IMR-90 (cell line): ENCODE data around the gene FEN1. TPM values are rescaled to one million over a fixed set of nuclear protein-coding genes. Genes with fewer than 3 reads are reported as not detected.
A peak's percentile ranks its signal among the peaks of the same experiment; 100 is the strongest.

Experiments used
- ATAC-seq: fragments of 200-7000 bp; cut with Tn5 transposase; 2 replicates; pipeline ENCODE4 v1.9.1; 2020; ENCODE audit warnings: low read depth, mild to moderate bottlenecking, moderate library complexity
- BruUV-seq: library from RNA; stranded (reverse); fragments of 400-500 nt; replicated peaks from 2 replicates; lab custom pipeline; 2021; lab: Mats Ljungman, UMichigan
- CTCF ChIA-PET: fragments of 300-600 bp; formaldehyde crosslinking; extraction: SDS; loops from one replicate; lab custom pipeline; 2021; ENCODE audit warnings: antibody characterized with exemption; lab: Yijun Ruan, JAX
- POLR2A ChIA-PET: fragments of 300-600 bp; sonication (Branson Sonifier 250); formaldehyde crosslinking; loops from one replicate; lab custom pipeline; 2022; ENCODE audit warnings: antibody characterized with exemption; ENCODE audit not compliant: unreplicated experiment; lab: Charles Lee
- DNase-seq: peaks from one replicate; pipeline ENCODE4 v3.0.0; 2013
- H2AFZ ChIP-seq: replicated peaks from 2 replicates; pipeline ENCODE3; 2013; ENCODE audit warnings: low read length, mild to moderate bottlenecking; ENCODE audit not compliant: poor library complexity
- H2AK5ac ChIP-seq: 2 replicates; pipeline ENCODE4 v1.6.1; 2013; ENCODE audit warnings: low read depth, low read length, inconsistent platforms
- H2AK9ac ChIP-seq: replicated peaks from 2 replicates; pipeline ENCODE3; 2013; ENCODE audit warnings: mild to moderate bottlenecking, low read depth, low read length, moderate library complexity; ENCODE audit not compliant: poor library complexity
- H2BK120ac ChIP-seq: 2 replicates; pipeline ENCODE4 v1.6.1; 2013; ENCODE audit warnings: low read depth, low read length, inconsistent platforms
- H2BK15ac ChIP-seq: 3 replicates; pipeline ENCODE4 v1.6.1; 2013; ENCODE audit warnings: low read depth, low read length, inconsistent platforms
- H2BK20ac ChIP-seq: 2 replicates; pipeline ENCODE4 v1.6.1; 2013; ENCODE audit warnings: low read depth, mild to moderate bottlenecking, inconsistent platforms, low read length, moderate library complexity
- H2BK5ac ChIP-seq: 2 replicates; pipeline ENCODE4 v1.6.1; 2013; ENCODE audit warnings: mild to moderate bottlenecking, low read depth, low read length, inconsistent platforms; ENCODE audit not compliant: poor library complexity, severe bottlenecking
- H3K14ac ChIP-seq: replicated peaks from 2 replicates; pipeline ENCODE4 v1.6.1; 2013; ENCODE audit warnings: low read depth, low read length, inconsistent platforms
- H3K18ac ChIP-seq: 2 replicates; pipeline ENCODE4 v1.6.1; 2013; ENCODE audit warnings: low read depth, low read length, control low read depth
- H3K23ac ChIP-seq: 2 replicates; pipeline ENCODE4 v1.6.1; 2013; ENCODE audit warnings: low read depth, low read length, inconsistent platforms
- H3K27ac ChIP-seq: 2 replicates; pipeline ENCODE4 v1.5.1; 2013; ENCODE audit warnings: mild to moderate bottlenecking, control low read depth, low read length; ENCODE audit not compliant: insufficient read depth
- H3K27me3 ChIP-seq: 2 replicates; pipeline ENCODE4 v1.6.1; 2013; ENCODE audit warnings: low read length; ENCODE audit not compliant: control insufficient read depth, insufficient read depth
- H3K36me3 ChIP-seq: 2 replicates; pipeline ENCODE4 v1.6.1; 2013; ENCODE audit warnings: low read length, mixed read lengths; ENCODE audit not compliant: control insufficient read depth, insufficient read depth
- H3K4ac ChIP-seq: 2 replicates; pipeline ENCODE4 v1.6.1; 2013; ENCODE audit warnings: low read depth, low read length, inconsistent platforms
- H3K4me1 ChIP-seq: 2 replicates; pipeline ENCODE4 v1.6.1; 2013; ENCODE audit warnings: low read length, mixed read lengths; ENCODE audit not compliant: control insufficient read depth, insufficient read depth
- H3K4me2 ChIP-seq: 2 replicates; pipeline ENCODE4 v1.6.1; 2013; ENCODE audit warnings: low read depth, mild to moderate bottlenecking, control low read depth, low read length, moderate library complexity
- H3K4me3 ChIP-seq: 2 replicates; pipeline ENCODE4 v1.5.1; 2013; ENCODE audit warnings: low read depth, mild to moderate bottlenecking, control low read depth, low read length, moderate library complexity; ENCODE audit not compliant: insufficient read depth
- H3K56ac ChIP-seq: 2 replicates; pipeline ENCODE4 v1.6.1; 2013; ENCODE audit warnings: low read length, inconsistent platforms; ENCODE audit not compliant: insufficient read depth; ENCODE audit errors: extremely low read depth
- H3K79me1 ChIP-seq, 2 experiments: 2 replicates each; pipeline ENCODE4 v1.6.1; 2013; ENCODE audit warnings: low read length in 2 of 2, inconsistent platforms in 1 of 2, low read depth in 1 of 2
- H3K9ac ChIP-seq: 2 replicates; pipeline ENCODE4 v1.6.1; 2013; ENCODE audit warnings: low read depth, low read length, control low read depth
- H3K9me1 ChIP-seq: 2 replicates; pipeline ENCODE4 v1.6.1; 2013; ENCODE audit warnings: low read length, inconsistent platforms; ENCODE audit not compliant: insufficient read depth
- H3K9me3 ChIP-seq: 2 replicates; pipeline ENCODE4 v1.6.1; 2013; ENCODE audit warnings: low read length; ENCODE audit not compliant: control insufficient read depth, insufficient read depth
- H4K20me1 ChIP-seq: 2 replicates; pipeline ENCODE4 v1.6.1; 2013; ENCODE audit warnings: low read length, inconsistent platforms; ENCODE audit not compliant: insufficient read depth
- H4K5ac ChIP-seq: 2 replicates; pipeline ENCODE4 v1.6.1; 2013; ENCODE audit warnings: mild to moderate bottlenecking, low read depth, low read length, control low read depth
- H4K8ac ChIP-seq, 2 experiments: 2 replicates each; pipeline ENCODE4 v1.6.1; 2013; ENCODE audit warnings: low read depth in 2 of 2, low read length in 2 of 2, control low read depth in 1 of 2, inconsistent platforms in 1 of 2
- H4K91ac ChIP-seq: 2 replicates; pipeline ENCODE4 v1.6.1; 2013; ENCODE audit warnings: low read depth, low read length, inconsistent platforms; ENCODE audit not compliant: insufficient read depth
- BHLHE40 ChIP-seq: fragments of 150-350 bp; IDR thresholded peaks from 2 replicates; pipeline ENCODE4 v1.6.1; 2016; ENCODE audit warnings: mild to moderate bottlenecking, low read depth, low read length
- ELK1 ChIP-seq: fragments of 150-350 bp; IDR thresholded peaks from 2 replicates; pipeline ENCODE4 v1.6.1; 2016; ENCODE audit warnings: low read depth, mild to moderate bottlenecking, low read length, moderate library complexity, borderline replicate concordance
- RCOR1 ChIP-seq: IDR thresholded peaks from 2 replicates; pipeline ENCODE4 v1.6.1; 2012; ENCODE audit warnings: mild to moderate bottlenecking, low read length, improper control_type of control experiment; ENCODE audit not compliant: insufficient replicate concordance
- RFX5 ChIP-seq: IDR thresholded peaks from 2 replicates; pipeline ENCODE4 v1.8.0; 2012; ENCODE audit warnings: low read depth, mild to moderate bottlenecking, low read length, moderate library complexity
- WGBS, 2 experiments: methylation state at CpG; one replicate each; pipeline versions ENCODE4 v1.1.5 to v1.1.7; 2013; ENCODE audit warnings: missing lambda C conversion rate in 2 of 2; ENCODE audit not compliant: insufficient read length in 1 of 2; ENCODE audit errors: extremely low coverage in 2 of 2; 5-methylcytosine and 5-hydroxymethylcytosine counted together
- dilution Hi-C: fragments of 300-500 bp; cut with HindIII; formaldehyde crosslinking; loops from one replicate; pipeline ENCODE4 v1.14.3; 2018; ENCODE audit warnings: low sequenced_read_pairs; ENCODE audit not compliant: unreplicated experiment
- in situ Hi-C: fragments of 300-500 bp; cut with MboI; formaldehyde crosslinking; loops from 3 replicates; pipeline ENCODE4 v1.14.3; 2019; ENCODE audit warnings: low sequenced_read_pairs, inconsistent platforms, mixed read lengths
- intact Hi-C: fragments of 100-400 bp; cut with micrococcal nuclease; formaldehyde crosslinking; loops from 2 replicates; pipeline ENCODE4 v1.10.0; 2022
- polyA plus RNA-seq, 3 experiments: library from polyadenylated mRNA; depleted of rRNA; stranded (reverse); fragments of >200 nt; gene quantifications; 2 replicates each; pipeline ENCODE4 v1.2.3, GENCODE V29; 2012; ENCODE audit warnings: low replicate concordance in 1 of 3
- total RNA-seq: library from RNA; depleted of rRNA; stranded (reverse); fragments of >200 nt; gene quantifications from 2 replicates; pipeline ENCODE4 v1.2.3, GENCODE V29; 2012
- TF ChIP-seq, protein P1 (sequence below): conservative IDR thresholded peaks from 2 replicates; pipeline ENCODE4 v1.5.1; 2012; ENCODE audit warnings: mild to moderate bottlenecking, low read depth, low read length, improper control_type of control experiment

Gene FEN1
- total and polyA plus RNA-seq, 2 of the 4 experiments (the other 2 are of a cell fraction) = 23.0 to 41.9 TPM

DNA sequence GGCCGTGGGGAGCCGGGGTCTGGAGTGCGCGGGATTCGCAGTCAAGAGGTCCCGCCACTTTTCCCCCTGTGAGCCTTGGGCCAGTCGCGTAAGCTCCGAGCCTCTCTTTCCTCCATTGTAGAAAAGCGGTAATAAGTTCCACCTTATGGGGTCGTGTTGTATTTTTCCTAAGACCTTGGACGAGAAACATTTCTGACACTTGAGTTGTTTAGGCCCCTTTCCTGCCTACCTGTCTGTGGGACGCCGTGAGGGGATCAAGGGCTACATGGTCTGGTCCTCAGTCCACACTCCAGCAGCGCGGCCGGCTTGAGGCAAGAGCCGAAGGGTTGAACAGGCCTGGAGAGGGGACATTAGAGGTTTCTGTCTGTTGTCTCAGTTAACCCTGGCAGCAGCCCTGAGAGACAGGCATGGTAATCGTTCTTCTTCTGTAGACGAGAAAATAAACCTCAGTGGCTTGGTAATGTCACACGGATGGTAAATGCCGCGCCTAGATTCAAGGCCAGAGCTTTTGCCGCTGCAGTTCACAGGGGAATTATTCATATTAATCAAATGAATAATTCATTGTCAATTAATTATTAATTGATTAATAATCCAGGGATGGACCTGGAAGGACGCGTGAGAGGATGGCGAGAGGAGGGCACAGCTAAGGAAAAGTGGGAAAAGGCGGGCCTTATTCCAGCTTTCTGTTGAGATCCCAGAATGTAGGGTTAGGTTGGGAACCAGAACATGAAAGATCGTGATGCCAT is 545 bp downstream of the FEN1 start (continued):
- TF ChIP-seq, protein P1, sequence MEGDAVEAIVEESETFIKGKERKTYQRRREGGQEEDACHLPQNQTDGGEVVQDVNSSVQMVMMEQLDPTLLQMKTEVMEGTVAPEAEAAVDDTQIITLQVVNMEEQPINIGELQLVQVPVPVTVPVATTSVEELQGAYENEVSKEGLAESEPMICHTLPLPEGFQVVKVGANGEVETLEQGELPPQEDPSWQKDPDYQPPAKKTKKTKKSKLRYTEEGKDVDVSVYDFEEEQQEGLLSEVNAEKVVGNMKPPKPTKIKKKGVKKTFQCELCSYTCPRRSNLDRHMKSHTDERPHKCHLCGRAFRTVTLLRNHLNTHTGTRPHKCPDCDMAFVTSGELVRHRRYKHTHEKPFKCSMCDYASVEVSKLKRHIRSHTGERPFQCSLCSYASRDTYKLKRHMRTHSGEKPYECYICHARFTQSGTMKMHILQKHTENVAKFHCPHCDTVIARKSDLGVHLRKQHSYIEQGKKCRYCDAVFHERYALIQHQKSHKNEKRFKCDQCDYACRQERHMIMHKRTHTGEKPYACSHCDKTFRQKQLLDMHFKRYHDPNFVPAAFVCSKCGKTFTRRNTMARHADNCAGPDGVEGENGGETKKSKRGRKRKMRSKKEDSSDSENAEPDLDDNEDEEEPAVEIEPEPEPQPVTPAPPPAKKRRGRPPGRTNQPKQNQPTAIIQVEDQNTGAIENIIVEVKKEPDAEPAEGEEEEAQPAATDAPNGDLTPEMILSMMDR = no peak

GRCh38 chr11:61793829-61794204 is 1.1 kb downstream of the FEN1 start:
- Histone ChIP-seq H4K91ac (no peak overlapping the region), H3K9ac (peak overlapping the region; percentile 99; the same call in 1 of the 2 replicates), H3K4me1 (peaks cover 3% of the 10 kb centered on the region), H2AFZ (no peak overlapping the region), H2BK15ac (no peak overlapping the region), H3K9me1 (no peaks in the 10 kb centered on the region), H3K79me1 (peaks cover 32 to 66% of the 10 kb centered on the region in 2 experiments), H3K9me3 (no peaks in the 10 kb centered on the region), H3K27ac (no peak overlapping the region; the same call in 1 of the 2 replicates), H3K56ac (0 out of 2 replicates have a peak overlapping the region, but pooled peaks have one; percentile 75), H3K27me3 (no peaks in the 10 kb centered on the region), H2AK9ac (peak overlapping the region; percentile 99), H3K14ac (peak overlapping the region; percentile 46; the same call in 1 of the 2 replicates), H4K8ac (peak overlapping the region in 1 of 2 experiments; percentile 70; a peak in 1 of 4 replicates), H2BK5ac (no peak overlapping the region), H3K4me3 (no peak overlapping the region; the same call in 1 of the 2 replicates), H4K5ac (no peak overlapping the region), H3K4ac (no peak overlapping the region), H4K20me1 (peaks cover 3% of the 10 kb centered on the region), H2BK20ac (no peak overlapping the region), H2AK5ac (0 out of 2 replicates have a peak overlapping the region, but pooled peaks have one; percentile 44), H2BK120ac (no peak overlapping the region), H3K36me3 (peaks cover 24% of the 10 kb centered on the region), H3K4me2 (peak overlapping the region; percentile 98), H3K23ac (peak overlapping the region; percentile 55; the same call in 1 of the 2 replicates), H3K18ac (no peak overlapping the region)
- in situ Hi-C loops = loop anchor here (10.0 kb wide), 1 partner anchor 311 kb away; no protein-coding TSS in a partner anchor
- dilution Hi-C loops = no loop called here
- no CpG with 5 or more reads among the region's 3 CpGs for WGBS, 2 experiments
- ChIA-PET POLR2A (no interaction called here), CTCF (no interaction called here)
- intact Hi-C loops = no loop called here
- ATAC-seq (no peak), DNase-seq (no peak)
- TF ChIP-seq ELK1 (no peak), RCOR1 (no peak), BHLHE40 (no peak), RFX5 (no peak)
- BruUV-seq = no TSS peak
